Measurements from ENCODE around the gene DCANP1. TPM values are rescaled to one million over a fixed set of nuclear protein-coding genes. Genes with fewer than 3 reads are reported as not detected.

The DCANP1 gene
- total RNA-seq, 4 donors from 2014 or later: not detected

GRCh38 chr5:135484674-135485086, 37.5 kb upstream of the DCANP1 start:
- peaks cover 12% of the 10 kb centered on the region for H3K4me1 ChIP-seq
- no peak overlapping the region for H3K4me3 ChIP-seq
- H3K27ac ChIP-seq: no peak overlapping the region
- DNase-seq (ENCODE audit: low spot score in 2 of 2): no peak
- H3K9me3 ChIP-seq: no peaks in the 10 kb centered on the region
- H3K27me3 ChIP-seq: peaks cover 22% of the 10 kb centered on the region
- 79% methylated on average over 4 of the region's 5 CpGs for WGBS
- no peaks in the 10 kb centered on the region for H3K36me3 ChIP-seq
- TF ChIP-seq, protein P1, sequence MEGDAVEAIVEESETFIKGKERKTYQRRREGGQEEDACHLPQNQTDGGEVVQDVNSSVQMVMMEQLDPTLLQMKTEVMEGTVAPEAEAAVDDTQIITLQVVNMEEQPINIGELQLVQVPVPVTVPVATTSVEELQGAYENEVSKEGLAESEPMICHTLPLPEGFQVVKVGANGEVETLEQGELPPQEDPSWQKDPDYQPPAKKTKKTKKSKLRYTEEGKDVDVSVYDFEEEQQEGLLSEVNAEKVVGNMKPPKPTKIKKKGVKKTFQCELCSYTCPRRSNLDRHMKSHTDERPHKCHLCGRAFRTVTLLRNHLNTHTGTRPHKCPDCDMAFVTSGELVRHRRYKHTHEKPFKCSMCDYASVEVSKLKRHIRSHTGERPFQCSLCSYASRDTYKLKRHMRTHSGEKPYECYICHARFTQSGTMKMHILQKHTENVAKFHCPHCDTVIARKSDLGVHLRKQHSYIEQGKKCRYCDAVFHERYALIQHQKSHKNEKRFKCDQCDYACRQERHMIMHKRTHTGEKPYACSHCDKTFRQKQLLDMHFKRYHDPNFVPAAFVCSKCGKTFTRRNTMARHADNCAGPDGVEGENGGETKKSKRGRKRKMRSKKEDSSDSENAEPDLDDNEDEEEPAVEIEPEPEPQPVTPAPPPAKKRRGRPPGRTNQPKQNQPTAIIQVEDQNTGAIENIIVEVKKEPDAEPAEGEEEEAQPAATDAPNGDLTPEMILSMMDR (IDR thresholded peaks at IDR 0.05): no peak
- TF ChIP-seq POLR2AphosphoS5 (IDR thresholded peaks at IDR 0.05): no peak

DNA sequence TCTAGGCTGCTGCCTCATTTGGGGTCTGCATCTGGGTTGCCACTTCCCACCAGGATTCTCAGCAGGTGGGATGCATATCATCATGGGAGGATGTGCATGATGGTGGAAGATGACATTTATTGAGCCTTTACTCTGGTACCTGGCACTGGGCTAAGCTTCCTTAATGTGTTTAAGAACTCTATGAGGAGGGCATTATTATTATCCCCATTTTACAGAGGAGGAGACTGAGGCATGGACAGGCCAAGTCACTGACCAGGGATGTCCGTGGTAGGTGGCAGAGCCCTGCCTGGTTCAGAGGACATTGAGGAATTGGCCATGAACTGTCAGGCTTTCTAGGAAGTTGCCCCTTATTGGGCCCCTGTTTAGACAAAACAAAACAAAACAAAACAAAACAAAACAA, 36.1 kb upstream of the DCANP1 start:
- Histone ChIP-seq H3K9me3 (no peaks in the 10 kb centered on the region), H3K4me1 (no peaks in the 10 kb centered on the region), H3K27ac (no peak overlapping the region), H3K4me3 (no peak overlapping the region), H3K27me3 (peaks cover 19% of the 10 kb centered on the region), H3K36me3 (no peaks in the 10 kb centered on the region)
- WGBS: 83% methylated on average over 1 of the region's 1 CpG
- DNase-seq (ENCODE audit: low spot score in 2 of 2): no peak
- no peak for TF ChIP-seq POLR2A (IDR thresholded peaks at IDR 0.05)
- no peak for TF ChIP-seq POLR2AphosphoS5 (IDR thresholded peaks at IDR 0.05)
- no peak for TF ChIP-seq EP300 (IDR thresholded peaks at IDR 0.05)
- TF ChIP-seq, protein P1 (IDR thresholded peaks at IDR 0.05): no peak

DNA sequence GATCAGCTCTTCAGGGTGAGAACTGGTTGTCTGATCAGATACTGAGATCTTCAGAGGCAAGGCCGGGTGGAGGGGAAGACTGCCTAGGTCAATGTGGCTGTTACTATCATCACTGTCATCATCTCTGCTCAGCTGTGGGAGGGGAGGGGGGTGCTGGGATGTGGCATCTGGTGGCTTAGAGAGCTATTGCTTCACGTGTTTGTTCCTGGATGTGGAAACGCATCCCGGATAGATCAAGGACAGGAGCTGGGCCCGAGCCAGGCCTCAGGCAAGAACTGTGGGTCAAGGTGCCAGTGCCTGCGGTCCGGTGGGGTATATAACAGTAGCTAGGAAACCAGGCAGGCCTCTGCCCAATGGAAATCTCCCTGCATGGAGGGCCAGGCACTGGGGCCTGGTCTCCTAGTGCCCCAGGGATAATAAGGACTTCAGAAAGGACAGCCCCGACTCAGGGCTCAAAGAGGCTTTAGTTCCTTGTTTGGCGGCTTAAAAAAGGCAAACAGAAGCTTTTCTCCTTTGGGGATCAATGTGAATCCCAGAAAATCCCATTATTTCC, 35.3 kb upstream of the DCANP1 start:
- Histone ChIP-seq H3K27ac (no peak overlapping the region), H3K4me1 (no peaks in the 10 kb centered on the region), H3K4me3 (no peak overlapping the region), H3K36me3 (no peaks in the 10 kb centered on the region), H3K27me3 (peaks cover 18% of the 10 kb centered on the region), H3K9me3 (no peaks in the 10 kb centered on the region)
- WGBS: 75% methylated on average over 9 of the region's 9 CpGs
- DNase-seq (ENCODE audit: low spot score in 2 of 2): no peak
- no peak for TF ChIP-seq POLR2A (IDR thresholded peaks at IDR 0.05)
- TF ChIP-seq, protein P1 (IDR thresholded peaks at IDR 0.05): no peak
- TF ChIP-seq EP300 (IDR thresholded peaks at IDR 0.05): no peak
- no peak for TF ChIP-seq POLR2AphosphoS5 (IDR thresholded peaks at IDR 0.05)

- no peaks in the 10 kb centered on the region for H3K4me1 ChIP-seq
- WGBS: 95% methylated on average over 4 of the region's 4 CpGs
- peaks cover 16% of the 10 kb centered on the region for H3K27me3 ChIP-seq
- no peak overlapping the region for H3K4me3 ChIP-seq
- no peak overlapping the region for H3K27ac ChIP-seq
- TF ChIP-seq, protein P1 (IDR thresholded peaks at IDR 0.05): no peak
- no peak for TF ChIP-seq POLR2A (IDR thresholded peaks at IDR 0.05)
- no peaks in the 10 kb centered on the region for H3K36me3 ChIP-seq
- no peak for DNase-seq (ENCODE audit: low spot score in 2 of 2)
- no peaks in the 10 kb centered on the region for H3K9me3 ChIP-seq
Observed at GRCh38 chr5:135481909-135482311, 34.8 kb upstream of the DCANP1 start.

DNA sequence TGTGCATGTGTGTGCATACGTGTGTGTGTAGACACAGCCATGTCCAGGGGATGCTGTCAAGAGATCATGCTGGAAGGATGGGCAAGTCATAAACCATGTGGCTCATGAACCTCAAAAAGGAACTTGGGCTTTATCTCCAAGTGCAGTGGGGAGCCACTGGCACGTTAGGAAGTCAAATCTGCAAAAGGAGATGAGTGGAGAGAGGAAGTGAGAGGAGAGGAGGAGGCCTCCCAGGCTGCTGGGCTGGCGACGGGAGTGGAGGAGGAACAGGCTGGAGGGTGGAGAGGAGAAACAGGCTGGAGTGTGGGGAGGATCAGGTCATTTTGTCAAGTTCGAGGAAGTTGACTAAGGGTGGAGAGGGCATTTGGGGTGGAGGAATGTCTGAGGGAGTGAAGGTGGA, 34.2 kb upstream of the DCANP1 start:
- peaks cover 18% of the 10 kb centered on the region for H3K27me3 ChIP-seq
- no peak for DNase-seq (ENCODE audit: low spot score in 2 of 2)
- 69% methylated on average over 5 of the region's 5 CpGs for WGBS

More for the DNA sequence above, 34.2 kb upstream of the DCANP1 start:
- no peaks in the 10 kb centered on the region for H3K9me3 ChIP-seq
- H3K4me1 ChIP-seq: no peaks in the 10 kb centered on the region
- H3K4me3 ChIP-seq: no peak overlapping the region
- no peaks in the 10 kb centered on the region for H3K36me3 ChIP-seq
- no peak for TF ChIP-seq POLR2AphosphoS5 (IDR thresholded peaks at IDR 0.05)
- no peak for TF ChIP-seq POLR2A (IDR thresholded peaks at IDR 0.05)
- TF ChIP-seq, protein P1 (IDR thresholded peaks at IDR 0.05): no peak
- no peak for TF ChIP-seq EP300 (IDR thresholded peaks at IDR 0.05)
- no peak overlapping the region for H3K27ac ChIP-seq
